ENCODE data around the gene GPR42. TPM values are rescaled to one million over a fixed set of nuclear protein-coding genes. Genes with fewer than 3 reads are reported as not detected.

Gene GPR42
- total and polyA plus RNA-seq, 10 of the 15 experiments (the other 5 are each of a cell fraction or from before 2014, with no cell fraction given) = 0.13 TPM; not detected in 9

DNA sequence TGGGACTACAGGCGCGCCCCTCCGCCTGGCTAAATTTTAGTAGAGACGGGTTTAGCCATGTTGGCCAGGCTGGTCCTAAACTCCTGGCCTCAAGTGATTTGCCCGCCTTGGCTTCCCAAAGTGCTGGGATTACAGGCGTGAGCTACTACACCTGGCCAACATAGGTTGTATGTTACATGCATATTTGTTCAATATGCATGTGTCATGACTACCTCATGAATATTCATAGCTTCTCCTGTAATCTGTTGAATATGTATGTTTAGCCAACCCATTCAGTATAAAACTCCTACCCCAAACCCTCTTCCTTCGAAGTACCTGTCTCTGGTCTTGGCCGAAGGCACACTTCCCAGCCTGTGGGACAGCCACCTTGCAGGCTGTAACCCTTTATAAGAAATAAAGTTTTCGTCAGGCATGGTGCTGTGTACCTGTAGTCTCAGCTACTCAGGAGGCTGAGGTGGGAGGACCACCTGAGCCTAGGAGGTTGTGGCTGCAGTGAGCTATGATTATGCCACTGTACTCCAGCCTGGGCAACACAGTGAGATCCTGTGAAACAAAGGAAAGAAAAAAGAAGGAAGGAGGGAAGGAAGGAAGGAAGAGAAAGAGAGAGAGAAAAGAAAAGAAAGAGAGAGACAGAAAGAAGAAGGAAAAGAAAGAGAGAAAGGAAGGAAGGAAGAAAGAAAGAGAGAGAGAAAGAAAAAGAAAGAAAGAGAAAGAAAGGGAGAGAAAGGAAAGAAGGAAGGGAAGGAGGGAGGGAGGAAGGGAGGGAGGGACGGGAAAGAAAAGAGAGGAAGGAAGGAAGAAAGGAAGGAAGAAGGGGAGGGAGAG, 29.3 kb downstream of the GPR42 start:
- POLR2A ChIA-PET = interaction anchor here (0.5 to 1.6 kb wide), 5 partner anchors 8 to 54 kb away, joined by 3 to 7 read pairs (median 3); no protein-coding TSS in a partner anchor
- no peak overlapping the region for H3K4me2 ChIP-seq (ENCODE audit: control insufficient read depth, insufficient read depth)
- no peak for TF ChIP-seq SKIL (IDR thresholded peaks at IDR 0.05; ENCODE audit: low read depth, poor library complexity, severe bottlenecking)
- 0 out of 2 replicates have a peak, but pooled peaks have one; percentile 61 for TF ChIP-seq YBX1 (IDR thresholded peaks at IDR 0.05)
- TF ChIP-seq HDGF (IDR thresholded peaks at IDR 0.05) = peak; percentile 49; the same call in 1 of the 2 replicates
- peak; percentile 87; the same call in 1 of the 3 replicates for TF ChIP-seq POU2F2 (IDR thresholded peaks at IDR 0.05; ENCODE audit: borderline replicate concordance, low read depth, low read length)
- no peak for TF ChIP-seq NR2F1 (conservative IDR thresholded peaks at IDR 0.05)
- no peaks in the 10 kb centered on the region for H3K36me3 ChIP-seq (ENCODE audit: control insufficient read depth in 2 of 2, insufficient read depth in 2 of 2, low read length in 1 of 2)
- RAD21 ChIA-PET (ENCODE audit: unreplicated experiment) = interaction anchor here (1.0 to 6.3 kb wide), 4 partner anchors 9 to 46 kb away, joined by 3 to 84 read pairs (median 28); no protein-coding TSS in a partner anchor
- H3K4me1 ChIP-seq (ENCODE audit: control insufficient read depth, insufficient read depth, low read length) = peaks cover 33% of the 10 kb centered on the region
- H2AFZ ChIP-seq (ENCODE audit: control insufficient read depth, low read depth, low read length) = no peak overlapping the region
- no peaks in the 10 kb centered on the region for H3K79me2 ChIP-seq (ENCODE audit: control insufficient read depth, insufficient read depth, low read length)
- BruUV-seq (replicated peaks) = no TSS peak
- H3K9me3 ChIP-seq (replicated peaks; ENCODE audit: control insufficient read depth, insufficient read depth, low read length) = no peaks in the 10 kb centered on the region
- H3K27me3 ChIP-seq (replicated peaks in 1 of 2; ENCODE audit: control insufficient read depth in 2 of 2, insufficient read depth in 2 of 2, low read length in 1 of 2) = no peaks in the 10 kb centered on the region
- in situ Hi-C loops (cut with MboI) = no loop called here
- DNase-seq (ENCODE audit: low read depth, low spot score) (no peak), FAIRE-seq (no peak), ATAC-seq (no peak)
- CTCF ChIA-PET = interaction anchor here (1.1 to 1.7 kb wide), 4 partner anchors 24 to 68 kb away, joined by 3 to 6 read pairs (median 4); no protein-coding TSS in a partner anchor
- H3K4me3 ChIP-seq = no peak overlapping the region
- intact Hi-C loops (cut with micrococcal nuclease; ENCODE audit: unreplicated experiment) = no loop called here
- no peak overlapping the region for H3K27ac ChIP-seq (ENCODE audit: control insufficient read depth, insufficient read depth)
- 89% methylated on average over 9 of the region's 10 CpGs for WGBS (ENCODE audit: insufficient coverage, insufficient replicate concordance, low lambda C conversion rate, missing lambda C conversion rate)
- no peaks in the 10 kb centered on the region for H4K20me1 ChIP-seq (ENCODE audit: control insufficient read depth, insufficient read depth)
- H3K9ac ChIP-seq (ENCODE audit: control insufficient read depth, insufficient read depth, low read length) = no peak overlapping the region
- SMC1A ChIA-PET (ENCODE audit: uncharacterized antibody, unreplicated experiment) = interaction anchor here (0.9 to 10.8 kb wide), 7 partner anchors 17 to 77 kb away, joined by 3 to 152 read pairs (median 5); partner anchors contain the start of gene FFAR3

Data from GM12878 (cell line).